ENCODE data around the gene RNGTT.

The RNGTT gene

GRCh38 chr6:88748141-88748540, 215.3 kb downstream of the RNGTT start:
- TF ChIP-seq NFIC (IDR thresholded peaks at IDR 0.05) (no peak), ZBTB7A (IDR thresholded peaks at IDR 0.05; ENCODE audit: low read depth) (no peak), RAD21 (IDR thresholded peaks at IDR 0.05; ENCODE audit: low read depth) (no peak)

- TF ChIP-seq YY1 (IDR thresholded peaks at IDR 0.05; ENCODE audit: low read depth) (no peak), TAF1 (IDR thresholded peaks at IDR 0.05; ENCODE audit: low read depth) (no peak)
Measured at GRCh38 chr6:88741939-88742338, 221.5 kb downstream of the RNGTT start.

GRCh38 chr6:88741071-88741470, 222.3 kb downstream of the RNGTT start:
- TF ChIP-seq YY1 (IDR thresholded peaks at IDR 0.05; ENCODE audit: low read depth) (no peak), TEAD4 (IDR thresholded peaks at IDR 0.05) (no peak), TAF1 (IDR thresholded peaks at IDR 0.05; ENCODE audit: low read depth) (no peak), MAX (IDR thresholded peaks at IDR 0.05) (no peak), TCF12 (IDR thresholded peaks at IDR 0.05; ENCODE audit: low read depth) (no peak), CEBPB (IDR thresholded peaks at IDR 0.05) (no peak), REST (IDR thresholded peaks at IDR 0.05; ENCODE audit: low read depth) (no peak), ZBTB7A (IDR thresholded peaks at IDR 0.05; ENCODE audit: low read depth) (no peak), RAD21 (IDR thresholded peaks at IDR 0.05; ENCODE audit: low read depth) (no peak), CREB1 (IDR thresholded peaks at IDR 0.05; ENCODE audit: low read depth) (no peak), FOXM1 (IDR thresholded peaks at IDR 0.05; ENCODE audit: borderline replicate concordance, low read depth) (no peak), NFIC (IDR thresholded peaks at IDR 0.05) (no peak), EGR1 (IDR thresholded peaks at IDR 0.05) (no peak), USF1 (IDR thresholded peaks at IDR 0.05) (no peak), EP300 (IDR thresholded peaks at IDR 0.05; ENCODE audit: borderline replicate concordance) (no peak)

GRCh38 chr6:88734544-88734943, 228.9 kb downstream of the RNGTT start:
- TF ChIP-seq REST (IDR thresholded peaks at IDR 0.05; ENCODE audit: low read depth) (no peak), NFIC (IDR thresholded peaks at IDR 0.05) (no peak), MAX (IDR thresholded peaks at IDR 0.05) (no peak), CEBPB (IDR thresholded peaks at IDR 0.05) (no peak), EP300 (IDR thresholded peaks at IDR 0.05; ENCODE audit: borderline replicate concordance) (no peak), YY1 (IDR thresholded peaks at IDR 0.05; ENCODE audit: low read depth) (no peak), USF1 (IDR thresholded peaks at IDR 0.05) (no peak), TCF12 (IDR thresholded peaks at IDR 0.05; ENCODE audit: low read depth) (no peak), RAD21 (IDR thresholded peaks at IDR 0.05; ENCODE audit: low read depth) (no peak), CREB1 (IDR thresholded peaks at IDR 0.05; ENCODE audit: low read depth) (no peak), TAF1 (IDR thresholded peaks at IDR 0.05; ENCODE audit: low read depth) (no peak), ZBTB7A (IDR thresholded peaks at IDR 0.05; ENCODE audit: low read depth) (no peak), EGR1 (IDR thresholded peaks at IDR 0.05) (no peak), TEAD4 (IDR thresholded peaks at IDR 0.05) (no peak), FOXM1 (IDR thresholded peaks at IDR 0.05; ENCODE audit: borderline replicate concordance, low read depth) (no peak)

- TF ChIP-seq TEAD4 (IDR thresholded peaks at IDR 0.05), result no peak
- TF ChIP-seq NFIC (IDR thresholded peaks at IDR 0.05), result no peak
- no peak for TF ChIP-seq CEBPB (IDR thresholded peaks at IDR 0.05)
- TF ChIP-seq REST (IDR thresholded peaks at IDR 0.05; ENCODE audit: low read depth), result no peak
- TF ChIP-seq ZBTB7A (IDR thresholded peaks at IDR 0.05; ENCODE audit: low read depth), result no peak
- no peak for TF ChIP-seq YY1 (IDR thresholded peaks at IDR 0.05; ENCODE audit: low read depth)
Measured at GRCh38 chr6:88730611-88731011, 232.8 kb downstream of the RNGTT start.

All from Ishikawa (cell line).